ENCODE measurements around the gene AACS.

GRCh38 chr12:125110641-125111360 lies 45.6 kb downstream of the AACS start:
- no peak for TF ChIP-seq ZBTB43 (CRISPR knock-in tag; IDR thresholded peaks at IDR 0.05)
- TF ChIP-seq CTCF (IDR thresholded peaks at IDR 0.05): no peak
- TF ChIP-seq ZNF281 (CRISPR knock-in tag; IDR thresholded peaks at IDR 0.05): no peak
- no peak for TF ChIP-seq KAT7 (CRISPR knock-in tag; IDR thresholded peaks at IDR 0.05; ENCODE audit: borderline replicate concordance)

Data from WTC11 (cell line).